DMS53 (cell line): ENCODE measurements around the gene YARS2.
A peak's percentile ranks its signal among the peaks of the same experiment; 100 is the strongest.

Experiments
- DNase-seq: peaks from one replicate; lab custom pipeline; 2025; lab: John Stamatoyannopoulos, UW

YARS2 gene

DNA sequence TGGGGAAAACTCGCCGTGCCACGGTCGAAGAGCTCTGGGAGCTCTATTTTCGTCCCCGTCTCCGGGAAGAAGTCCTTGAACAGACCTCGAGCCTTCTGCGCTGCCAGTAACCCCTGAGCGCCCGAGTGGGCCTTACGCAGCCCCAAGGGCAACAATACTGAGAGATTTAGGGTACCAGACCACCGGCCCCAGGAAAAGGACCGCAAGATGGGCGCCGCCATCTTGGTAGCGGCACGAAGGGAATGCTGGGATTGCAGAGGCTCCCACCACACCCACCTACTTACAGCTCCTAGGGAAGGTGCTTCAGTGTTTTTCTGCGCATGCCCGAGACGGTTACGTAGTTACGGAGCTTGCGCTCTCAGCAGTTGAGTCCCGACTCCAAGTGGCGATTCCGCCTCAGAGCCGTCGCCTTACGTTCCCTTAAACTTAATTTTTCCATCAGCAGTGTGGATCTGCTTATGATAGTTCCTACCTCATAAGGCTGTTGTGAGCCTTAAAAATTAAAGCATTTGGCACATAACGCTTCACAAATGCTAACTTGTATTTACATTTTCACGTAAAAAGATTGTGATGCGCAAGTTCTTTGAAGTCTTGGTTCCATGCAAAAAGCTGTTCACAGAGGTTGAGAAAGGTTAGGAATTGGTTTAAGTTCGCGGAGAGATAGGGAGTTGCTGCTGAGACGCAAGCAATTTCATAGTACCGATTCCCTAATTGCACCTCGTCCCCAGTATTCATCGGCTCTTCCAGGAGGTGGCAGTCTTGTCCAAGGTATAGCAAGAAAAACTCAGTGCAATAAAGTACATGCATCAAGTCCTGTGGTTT lies at the start of gene YARS2:
Gene YARS2 (minus strand): TSS at position 244 of the 822 bp plus-strand sequence. CDS start 23 bp downstream, at position 221.
- peak; percentile 100 for DNase-seq

GRCh38 chr12:32804301-32804700 lies 48.6 kb upstream of the YARS2 start:
- DNase-seq = no peak

- no peak for DNase-seq
These were observed 45.7 kb upstream of the YARS2 start for GRCh38 chr12:32801269-32801980.

DNA sequence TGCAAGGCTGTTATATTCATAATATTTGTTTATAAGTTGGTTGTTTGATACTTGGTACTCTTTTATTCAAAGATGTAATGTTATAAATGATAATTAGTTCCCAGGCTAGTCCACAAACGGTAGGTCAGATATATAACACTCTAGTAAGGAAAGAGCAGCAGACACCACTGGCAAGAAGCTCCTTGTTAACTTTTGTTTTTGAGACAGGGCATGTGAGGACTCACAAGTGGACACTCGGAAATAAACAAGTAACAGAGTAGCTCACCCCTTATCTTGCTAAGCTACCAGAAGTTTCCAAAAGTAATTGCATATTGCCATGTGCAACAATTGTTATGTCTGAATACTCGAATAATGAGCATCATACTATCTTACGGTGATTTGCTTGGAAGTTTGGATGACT lies 38.6 kb upstream of the YARS2 start:
- no peak for DNase-seq

- no peak for DNase-seq
These were observed 34.2 kb upstream of the YARS2 start for GRCh38 chr12:32789916-32790315.

DNA sequence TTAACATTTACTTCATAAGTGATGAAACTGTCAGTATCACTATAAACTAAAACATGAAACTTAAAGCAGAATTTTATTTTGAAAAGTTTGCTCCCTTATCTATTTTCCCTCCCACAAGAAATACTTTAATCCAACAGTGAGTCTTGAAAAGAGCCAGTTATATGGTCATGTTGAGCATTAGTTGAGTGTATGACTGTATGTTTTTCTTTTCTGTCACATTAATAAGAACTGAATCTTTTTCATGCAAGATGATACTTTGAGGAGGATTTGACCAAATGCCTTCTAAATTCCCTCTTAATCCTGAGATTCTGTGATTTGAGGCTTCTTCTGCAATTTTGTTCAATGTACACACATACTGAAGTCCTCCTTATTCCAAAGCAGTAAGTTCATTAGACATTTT lies 33.7 kb upstream of the YARS2 start:
- no peak for DNase-seq

DNA sequence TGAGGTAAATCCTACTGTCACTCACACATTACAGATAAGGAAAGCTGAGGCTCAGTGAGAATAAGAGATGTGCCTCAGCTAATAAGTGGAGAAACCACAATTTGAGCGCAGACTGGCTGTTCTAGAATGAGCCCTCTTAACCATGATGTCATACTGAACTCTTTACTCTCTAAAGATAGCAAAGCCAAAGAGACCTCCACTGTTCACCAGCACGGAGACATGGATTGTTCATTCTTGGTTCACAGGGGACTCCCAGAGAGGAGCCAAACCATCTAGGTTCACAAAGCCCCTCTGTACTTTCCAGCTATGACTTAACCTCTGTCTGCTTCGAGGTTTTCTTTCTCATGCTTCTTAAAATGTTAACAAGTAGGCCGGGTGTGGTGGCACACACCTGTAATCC lies 32.7 kb upstream of the YARS2 start:
- no peak for DNase-seq

- no peak for DNase-seq
These were observed 29.9 kb upstream of the YARS2 start for GRCh38 chr12:32785557-32785956.

DNA sequence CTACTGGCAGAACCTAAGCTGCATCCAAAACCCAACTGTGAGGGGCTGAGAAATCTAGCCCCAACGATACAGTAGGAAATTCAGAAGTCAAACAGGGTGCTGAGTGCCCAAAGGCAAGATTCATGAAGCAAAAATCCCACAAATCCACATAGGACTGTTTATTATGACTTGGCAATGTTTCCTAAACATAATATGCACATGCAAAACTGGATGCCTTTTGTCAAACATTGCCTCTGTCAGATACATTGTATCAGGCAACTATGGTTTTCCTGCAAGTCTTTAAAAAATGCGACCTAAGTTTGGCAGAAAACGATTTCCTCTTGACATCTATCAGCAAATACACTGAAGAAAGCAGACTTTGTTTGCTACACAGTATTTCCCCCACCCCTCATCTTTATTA lies 27.3 kb upstream of the YARS2 start:
- no peak for DNase-seq

- DNase-seq = no peak
These were observed 24.4 kb upstream of the YARS2 start for GRCh38 chr12:32780071-32780470.

GRCh38 chr12:32777691-32778175 lies 22.0 kb upstream of the YARS2 start:
- DNase-seq = no peak

DNA sequence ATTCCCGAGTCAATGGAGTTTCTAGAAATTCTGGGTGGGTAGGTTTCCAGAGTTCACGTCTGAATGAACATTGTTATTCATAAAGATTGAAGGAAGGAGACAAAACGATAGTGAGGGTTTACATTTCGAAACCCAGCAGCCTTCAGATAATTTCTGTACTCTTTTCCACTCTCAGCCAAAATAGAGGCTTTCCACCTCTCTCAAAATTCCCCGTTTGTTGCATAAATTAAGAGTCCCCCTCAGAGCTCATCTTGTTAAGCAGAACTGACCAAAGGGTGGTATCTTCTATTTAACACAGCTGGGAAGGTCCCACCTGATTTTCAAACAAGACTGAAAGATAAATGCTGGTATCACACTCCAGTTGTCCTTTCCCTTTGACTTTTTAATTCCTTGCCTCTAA lies 21.5 kb upstream of the YARS2 start:
- no peak for DNase-seq

GRCh38 chr12:32776258-32776657 lies 20.6 kb upstream of the YARS2 start:
- no peak for DNase-seq

GRCh38 chr12:32773691-32774090 lies 18.0 kb upstream of the YARS2 start:
- DNase-seq = no peak

DNA sequence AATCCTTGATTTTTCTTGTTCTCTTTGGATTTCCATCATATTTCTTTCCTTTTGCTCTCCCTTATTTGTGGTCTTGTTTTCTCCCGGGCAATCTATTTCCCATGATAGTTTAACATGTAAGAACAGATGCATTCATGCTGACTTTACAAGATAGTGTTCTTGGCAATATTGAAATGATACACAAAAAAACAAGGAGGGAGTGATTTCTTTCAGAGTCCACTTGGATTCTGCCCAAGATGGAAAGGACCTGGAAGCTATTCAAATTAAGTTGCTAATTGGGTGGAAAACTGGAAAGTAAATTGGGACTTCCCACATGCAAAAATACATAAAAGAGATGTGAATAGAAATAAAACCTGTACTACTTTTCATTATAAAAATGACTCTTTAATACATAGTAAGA lies 14.4 kb upstream of the YARS2 start:
- no peak for DNase-seq

GRCh38 chr12:32768518-32768917 lies 12.8 kb upstream of the YARS2 start:
- no peak for DNase-seq

DNA sequence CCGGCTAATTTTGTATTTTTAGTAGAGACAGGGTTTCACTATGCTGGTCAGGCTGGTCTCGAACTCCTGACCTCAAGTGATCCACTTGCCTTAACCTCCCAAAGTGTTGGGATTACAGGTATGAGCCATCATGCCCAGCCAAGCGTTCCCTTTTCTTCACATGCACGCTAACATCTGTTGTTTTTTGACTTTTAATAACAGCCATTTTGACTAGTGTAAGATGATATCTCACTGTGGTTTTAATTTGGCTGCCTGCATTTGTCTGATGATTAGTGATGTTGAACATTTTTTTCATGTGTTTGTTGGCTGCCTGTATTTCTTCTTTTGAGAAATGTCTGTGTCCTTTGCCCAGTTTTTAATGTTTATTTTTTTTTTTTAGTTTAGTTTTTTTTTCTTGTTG lies 10.2 kb upstream of the YARS2 start:
- no peak for DNase-seq

DNA sequence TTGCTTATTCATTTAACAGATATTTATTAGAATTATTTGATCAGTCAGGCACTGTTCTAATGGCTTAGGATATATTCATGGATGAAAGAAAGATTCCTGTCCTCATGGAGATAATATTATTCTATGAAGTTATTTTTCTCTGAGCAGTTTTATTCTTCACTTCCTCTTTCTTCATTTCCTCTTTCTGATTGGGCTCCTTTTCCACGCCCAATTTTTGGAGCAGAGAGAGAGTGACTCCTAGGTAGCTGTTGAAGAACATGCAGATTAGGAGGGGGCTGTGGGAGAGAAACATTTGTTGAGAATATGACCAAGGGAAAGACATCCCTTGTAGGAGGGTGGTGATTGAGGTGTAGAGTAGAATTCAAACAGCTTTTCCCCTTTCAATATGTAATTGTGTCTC lies 6.0 kb upstream of the YARS2 start:
- no peak for DNase-seq

DNA sequence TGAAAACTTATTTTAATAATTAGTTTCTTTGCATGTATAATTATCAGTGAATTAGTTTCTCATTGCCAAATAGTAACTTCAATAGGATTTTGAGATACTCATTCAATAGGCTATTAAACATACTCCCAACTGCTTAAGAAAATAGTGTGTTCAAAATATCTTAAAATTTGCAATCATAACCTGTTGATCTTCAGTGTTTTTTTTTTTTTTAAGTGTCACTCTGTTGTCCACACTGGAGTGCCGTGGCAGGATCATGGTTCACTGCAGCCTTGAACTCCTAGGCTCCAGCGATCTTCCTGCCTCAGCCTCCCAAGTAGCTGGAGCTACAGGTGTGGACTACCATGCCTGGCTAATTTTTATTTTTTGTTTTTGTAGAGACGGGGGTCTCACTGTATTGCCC lies 1.5 kb upstream of the YARS2 start:
- no peak for DNase-seq

- no peak for DNase-seq
These were observed 874 bp upstream of the YARS2 start for GRCh38 chr12:32756476-32757066.

DNA sequence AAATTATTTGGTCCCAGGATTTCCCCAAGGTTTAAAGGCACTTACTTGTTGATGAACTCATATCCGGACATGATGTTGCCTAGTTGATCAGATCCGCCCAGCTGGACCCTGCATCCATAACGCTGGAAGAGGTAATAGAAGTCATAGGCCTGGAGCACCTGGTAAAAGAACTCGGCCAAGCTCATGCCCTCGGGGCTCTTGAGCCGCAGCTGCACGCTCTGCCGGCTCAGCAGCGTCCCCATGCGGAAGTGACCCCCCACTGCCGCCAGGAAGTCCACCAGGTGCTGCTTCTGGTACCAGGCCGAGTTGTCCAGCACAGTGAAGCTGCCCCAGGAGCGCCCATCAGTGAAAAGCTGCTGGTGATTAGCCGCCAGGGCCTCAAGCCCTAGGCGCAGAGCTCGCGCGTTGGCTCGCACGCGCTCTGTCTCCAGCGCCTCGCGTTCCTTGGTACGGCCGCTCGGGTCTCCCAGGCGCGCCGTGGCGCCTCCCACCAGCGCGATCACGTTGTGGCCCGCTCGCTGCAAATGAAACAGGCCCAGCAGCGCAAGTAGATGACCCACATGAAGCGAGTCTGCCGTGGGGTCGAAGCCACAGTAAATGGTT lies 545 bp downstream of the YARS2 start:
- peak; percentile 97 for DNase-seq

DNA sequence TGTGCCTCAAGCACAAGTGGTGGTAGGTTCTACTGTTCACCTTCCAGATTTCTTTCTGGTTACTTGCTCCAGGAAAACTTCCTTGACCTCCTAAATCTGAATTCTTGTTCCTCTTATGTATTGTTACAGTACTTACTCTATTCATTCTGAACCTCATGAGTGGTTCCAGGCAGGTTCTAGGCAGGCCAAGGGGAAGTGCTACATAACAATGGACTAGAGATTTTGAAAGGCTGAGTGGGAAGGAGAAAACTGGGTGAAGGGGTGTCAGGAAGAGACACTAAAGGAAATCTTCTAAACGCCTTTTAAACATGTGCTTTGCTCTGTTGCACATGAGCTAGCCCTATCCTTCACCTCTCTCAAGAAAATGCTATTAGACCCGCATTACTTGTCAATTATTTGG lies 1.6 kb downstream of the YARS2 start:
- no peak for DNase-seq

- DNase-seq = no peak
These were observed 2.1 kb downstream of the YARS2 start for GRCh38 chr12:32753605-32754004.
